IPS-18c (cell line): ENCODE results near the gene LDB2.

Source experiments
- H3K4me3 ChIP-seq: 2 replicates; pipeline ENCODE4 v1.7.0; 2013; ENCODE audit warnings: low read depth, mild to moderate bottlenecking, low read length, moderate library complexity; ENCODE audit not compliant: insufficient read depth
- H3K9me3 ChIP-seq: one replicate; pipeline ENCODE4 v1.6.1; 2013; ENCODE audit warnings: mild to moderate bottlenecking, low read length, moderate library complexity; ENCODE audit not compliant: control insufficient read depth, insufficient read depth

The LDB2 gene

DNA sequence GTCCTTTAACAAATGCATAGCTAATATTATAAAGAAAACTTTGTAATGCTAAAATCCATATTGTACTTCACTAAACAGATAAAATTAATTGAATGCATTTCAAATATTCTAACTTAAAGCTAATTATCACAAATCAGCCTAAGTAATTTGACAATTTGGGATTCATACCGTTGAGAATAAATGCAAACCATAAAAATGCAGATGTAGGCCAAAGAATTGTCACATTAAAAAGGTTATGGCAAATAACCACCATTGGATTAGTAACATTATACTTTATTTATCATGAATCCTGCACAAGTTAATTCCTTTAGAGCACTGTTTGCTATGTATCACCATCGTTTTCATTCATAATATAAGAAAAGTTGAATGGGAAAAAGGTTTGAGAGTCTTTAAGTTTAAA lies 301.0 kb downstream of the LDB2 start:
- Histone ChIP-seq H3K9me3 (no peaks in the 10 kb centered on the region), H3K4me3 (no peak overlapping the region)

DNA sequence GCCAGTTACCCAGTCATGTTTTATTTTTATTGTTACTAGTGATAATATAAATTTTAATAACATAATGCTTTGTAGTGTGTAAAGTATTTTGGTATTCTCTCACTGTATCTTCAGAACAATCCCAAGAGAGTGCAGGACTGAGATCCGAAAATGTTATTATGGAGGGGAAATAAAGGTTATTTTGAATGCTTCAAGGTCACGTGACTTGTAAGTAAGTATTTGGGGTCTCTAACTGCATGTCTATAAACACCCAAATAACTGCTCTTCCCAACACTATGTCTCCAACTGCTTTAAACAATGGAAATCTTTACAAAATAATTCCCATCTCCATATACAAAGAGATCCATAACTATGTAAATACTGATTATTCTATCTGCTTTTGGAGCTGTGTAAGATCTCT lies 302.2 kb downstream of the LDB2 start:
- no peaks in the 10 kb centered on the region for H3K9me3 ChIP-seq
- H3K4me3 ChIP-seq = no peak overlapping the region

DNA sequence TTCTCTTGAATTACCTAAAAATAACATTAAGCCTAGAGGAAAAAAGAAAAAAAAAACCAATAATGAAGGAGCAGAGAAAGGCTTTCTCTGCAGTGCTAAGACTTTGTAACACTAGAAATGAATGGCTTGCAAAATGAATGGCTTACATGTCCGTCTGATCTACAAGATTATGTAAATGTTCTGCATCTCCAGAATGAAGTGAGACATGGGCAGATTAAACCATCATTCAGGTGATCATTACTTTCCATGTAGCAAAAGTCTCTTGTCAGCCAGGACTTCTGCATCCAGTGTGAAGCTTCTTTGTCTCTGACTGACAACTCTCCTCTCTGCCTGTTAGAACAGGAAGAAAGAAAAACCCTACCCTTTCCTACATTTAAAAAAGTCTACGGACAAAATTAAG lies 304.3 kb downstream of the LDB2 start:
- no peaks in the 10 kb centered on the region for H3K9me3 ChIP-seq
- no peak overlapping the region for H3K4me3 ChIP-seq

- H3K4me3 ChIP-seq = no peak overlapping the region
- H3K9me3 ChIP-seq = no peaks in the 10 kb centered on the region
These were observed 305.1 kb downstream of the LDB2 start for GRCh38 chr4:16593386-16593785.

DNA sequence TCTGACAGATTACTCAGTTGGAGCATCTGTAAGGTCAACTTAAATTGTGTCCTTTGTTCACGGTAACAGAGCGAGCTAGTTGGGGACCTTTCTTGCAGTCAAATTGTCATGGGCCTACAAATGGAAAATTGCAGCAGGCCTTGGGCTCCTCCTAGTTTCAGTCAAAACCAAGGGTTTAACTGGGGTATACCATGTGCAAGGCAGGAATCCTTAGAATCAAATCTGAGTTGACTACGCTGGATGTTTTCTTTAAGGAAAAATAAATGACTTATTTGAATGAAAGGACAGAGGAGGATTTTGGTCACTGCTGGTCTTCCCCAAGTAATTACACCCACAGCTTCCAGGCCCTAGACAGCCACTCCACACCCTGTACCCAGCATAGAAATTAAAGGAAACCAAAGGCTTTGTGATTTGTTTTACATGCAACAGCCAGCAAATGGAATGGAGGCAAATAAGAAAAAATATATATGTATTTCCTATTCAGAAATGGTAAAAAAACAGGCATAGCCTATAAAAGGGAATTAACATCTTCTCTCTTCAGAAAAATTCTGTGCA lies 307.1 kb downstream of the LDB2 start:
- no peaks in the 10 kb centered on the region for H3K9me3 ChIP-seq
- no peak overlapping the region for H3K4me3 ChIP-seq

- H3K9me3 ChIP-seq = no peaks in the 10 kb centered on the region
- no peak overlapping the region for H3K4me3 ChIP-seq
These were observed 307.6 kb downstream of the LDB2 start for GRCh38 chr4:16590797-16591196.

DNA sequence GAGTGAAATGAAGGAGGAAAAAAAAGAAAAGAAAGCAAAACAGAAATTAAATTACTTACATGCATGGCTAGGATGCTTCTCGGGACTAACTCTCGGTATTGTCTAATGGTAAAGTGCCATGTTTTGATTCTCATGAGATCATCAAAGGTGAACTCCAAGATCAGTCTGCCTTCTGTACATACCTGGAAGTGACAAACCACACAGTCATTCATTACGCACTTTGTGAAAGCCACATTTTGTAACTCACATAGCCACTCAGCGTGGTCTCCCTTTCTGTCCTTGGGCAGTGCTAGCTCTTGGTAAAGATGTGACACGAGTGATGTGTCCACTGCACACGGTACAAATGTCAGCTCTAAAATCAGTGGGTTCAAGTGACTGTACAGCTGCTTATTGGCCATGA lies 309.8 kb downstream of the LDB2 start:
- H3K4me3 ChIP-seq = no peak overlapping the region
- no peaks in the 10 kb centered on the region for H3K9me3 ChIP-seq

DNA sequence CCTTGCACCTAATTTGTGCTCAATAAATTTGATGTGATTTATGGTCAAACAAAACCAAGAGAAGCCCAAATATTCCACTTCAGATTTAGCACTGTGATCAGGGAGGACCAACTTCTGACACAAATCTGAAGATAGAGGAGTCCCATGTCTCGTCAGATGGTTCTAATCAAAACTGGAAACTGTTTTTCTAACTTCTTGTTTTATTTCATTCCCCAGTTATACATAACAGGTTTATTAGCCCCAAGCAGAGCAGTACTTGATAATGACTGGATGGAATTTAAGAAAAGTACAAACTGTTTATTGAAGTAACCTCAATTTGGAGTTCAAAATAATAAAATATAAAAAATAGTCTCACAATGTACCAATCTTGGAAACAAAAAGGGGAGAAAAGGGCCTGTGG lies 310.3 kb downstream of the LDB2 start:
- Histone ChIP-seq H3K4me3 (no peak overlapping the region), H3K9me3 (no peaks in the 10 kb centered on the region)

- Histone ChIP-seq H3K4me3 (no peak overlapping the region), H3K9me3 (no peaks in the 10 kb centered on the region)
These were observed 313.4 kb downstream of the LDB2 start for GRCh38 chr4:16585053-16585452.

GRCh38 chr4:16583764-16584163 lies 314.7 kb downstream of the LDB2 start:
- Histone ChIP-seq H3K4me3 (no peak overlapping the region), H3K9me3 (no peaks in the 10 kb centered on the region)

DNA sequence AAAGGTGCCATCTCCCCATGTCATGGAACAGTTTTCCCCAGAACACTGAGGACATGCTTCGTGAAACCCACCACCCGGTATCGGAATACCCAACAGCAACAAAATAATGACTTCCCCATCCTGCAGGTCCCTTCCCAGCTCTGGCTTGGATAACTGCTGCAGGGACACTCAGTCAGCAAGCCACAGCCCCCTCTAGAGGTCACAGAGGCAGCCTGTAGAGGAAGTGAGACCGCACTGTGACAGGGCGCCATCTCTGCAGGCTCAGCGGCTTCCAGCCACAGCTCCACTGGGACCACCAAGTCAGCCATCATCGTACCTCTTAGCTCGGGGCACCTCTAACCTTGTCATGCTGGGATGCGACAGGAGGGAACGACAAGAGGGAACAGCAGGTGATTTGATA lies 315.9 kb downstream of the LDB2 start:
- no peak overlapping the region for H3K4me3 ChIP-seq
- no peaks in the 10 kb centered on the region for H3K9me3 ChIP-seq

DNA sequence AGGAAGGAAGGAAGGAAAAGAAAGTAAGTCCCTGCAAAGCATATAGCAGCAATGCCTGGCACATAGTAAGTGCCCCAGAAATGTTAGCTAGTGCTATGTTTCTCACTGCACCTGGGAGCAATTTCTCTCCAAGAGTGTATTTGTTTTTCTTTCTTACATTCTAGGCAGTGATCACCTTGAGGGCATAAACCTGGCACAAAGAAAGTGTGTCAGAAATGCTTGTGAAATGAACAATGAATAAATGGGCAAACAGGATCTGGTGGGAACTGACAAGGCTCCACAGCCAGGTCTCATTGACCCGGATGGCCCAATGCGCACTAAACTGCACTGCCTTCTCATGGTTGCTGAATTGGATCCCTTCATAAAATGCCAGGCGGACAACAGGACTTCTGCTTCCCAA lies 316.4 kb downstream of the LDB2 start:
- no peaks in the 10 kb centered on the region for H3K9me3 ChIP-seq
- H3K4me3 ChIP-seq = no peak overlapping the region

- H3K9me3 ChIP-seq = no peaks in the 10 kb centered on the region
- H3K4me3 ChIP-seq = no peak overlapping the region
These were observed 317.3 kb downstream of the LDB2 start for GRCh38 chr4:16581117-16581516.

GRCh38 chr4:16580514-16580913 lies 317.9 kb downstream of the LDB2 start:
- H3K9me3 ChIP-seq = no peaks in the 10 kb centered on the region

GRCh38 chr4:16579866-16580265 lies 318.6 kb downstream of the LDB2 start:
- Histone ChIP-seq H3K4me3 (no peak overlapping the region), H3K9me3 (no peaks in the 10 kb centered on the region)

More at GRCh38 chr4:16580514-16580913, 317.9 kb downstream of the LDB2 start:
- H3K4me3 ChIP-seq = no peak overlapping the region

DNA sequence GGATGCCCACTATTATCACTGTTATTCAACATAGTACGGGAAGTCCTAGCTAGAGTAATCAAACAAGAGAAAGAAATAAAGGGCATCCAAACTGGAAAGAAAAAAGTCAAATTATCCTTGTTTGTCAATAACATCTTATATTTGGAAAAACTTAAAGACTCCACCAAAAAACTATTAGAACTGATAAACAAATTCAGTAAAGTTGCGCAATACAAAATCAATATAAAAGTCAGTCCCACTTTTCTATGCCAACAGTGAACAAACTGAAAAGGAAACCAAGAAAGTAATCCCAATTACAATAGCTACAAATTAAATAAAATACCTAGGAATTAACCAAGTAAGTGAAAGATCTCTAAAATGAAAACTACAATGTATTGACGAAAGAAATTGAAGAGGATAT lies 321.3 kb downstream of the LDB2 start:
- H3K4me3 ChIP-seq = no peak overlapping the region
- peaks cover under 1% of the 10 kb centered on the region for H3K9me3 ChIP-seq

GRCh38 chr4:16574981-16575380 lies 323.5 kb downstream of the LDB2 start:
- H3K4me3 ChIP-seq = no peak overlapping the region
- peaks cover 2% of the 10 kb centered on the region for H3K9me3 ChIP-seq

- H3K4me3 ChIP-seq = no peak overlapping the region
These were observed 324.7 kb downstream of the LDB2 start for GRCh38 chr4:16573739-16574138.

GRCh38 chr4:16573206-16573605 lies 325.2 kb downstream of the LDB2 start:
- Histone ChIP-seq H3K4me3 (no peak overlapping the region), H3K9me3 (peaks cover 2% of the 10 kb centered on the region)

More at GRCh38 chr4:16573739-16574138, 324.7 kb downstream of the LDB2 start:
- peaks cover 2% of the 10 kb centered on the region for H3K9me3 ChIP-seq
